GM23338 (cell line): Measurements from ENCODE around the gene HSPBP1. TPM values are rescaled to one million over a fixed set of nuclear protein-coding genes. Genes with fewer than 3 reads are reported as not detected.
"Not testable (repeated sequence)": the region's sequence is repeated elsewhere in the genome, so short reads cannot be mapped to it uniquely, and the experiment has no call there.

Source experiments
- ATAC-seq: fragments of 200-7000 bp; cut with Tn5 transposase; 3 replicates; pipeline ENCODE4 v1.9.1; 2020
- DNase-seq: peaks from one replicate; pipeline ENCODE4 v3.0.0-alpha.2; 2015; ENCODE audit warnings: low spot score
- H2AFZ ChIP-seq: fragments of 200-600 bp; sonication (generic); 2 replicates; pipeline ENCODE4 v1.8.0; 2016; ENCODE audit warnings: antibody characterized with exemption, mild to moderate bottlenecking, moderate library complexity
- H3F3A ChIP-seq: fragments of 200-600 bp; sonication (generic); replicated peaks from 2 replicates; pipeline ENCODE4 v1.8.0; 2017; ENCODE audit warnings: antibody characterized with exemption, mixed run types, low read depth
- H3K27ac ChIP-seq: fragments of 200-600 bp; sonication (generic); 2 replicates; pipeline ENCODE4 v1.6.1; 2016; ENCODE audit warnings: low read depth
- H3K27me3 ChIP-seq: fragments of 200-600 bp; sonication (generic); 2 replicates; pipeline ENCODE4 v1.8.0; 2016; ENCODE audit warnings: mild to moderate bottlenecking, mixed run types, moderate library complexity; ENCODE audit not compliant: insufficient read depth
- H3K36me3 ChIP-seq: fragments of 200-600 bp; sonication (generic); 2 replicates; pipeline ENCODE4 v1.8.0; 2016; ENCODE audit warnings: mild to moderate bottlenecking; ENCODE audit not compliant: insufficient read depth
- H3K4me1 ChIP-seq: fragments of 200-600 bp; sonication (generic); 2 replicates; pipeline ENCODE4 v1.8.0; 2016; ENCODE audit warnings: mild to moderate bottlenecking, moderate library complexity; ENCODE audit not compliant: insufficient read depth
- H3K4me2 ChIP-seq: fragments of 200-600 bp; sonication (generic); 2 replicates; pipeline ENCODE4 v1.7.1; 2017; ENCODE audit warnings: mixed run types
- H3K4me3 ChIP-seq: fragments of 200-600 bp; sonication (generic); 2 replicates; pipeline ENCODE4 v1.6.1; 2016; ENCODE audit warnings: mixed run types
- H3K79me2 ChIP-seq: fragments of 200-600 bp; sonication (generic); replicated peaks from 2 replicates; pipeline ENCODE4 v1.8.0; 2017; ENCODE audit warnings: mild to moderate bottlenecking; ENCODE audit not compliant: insufficient read depth
- H3K9me2 ChIP-seq: fragments of 200-600 bp; sonication (generic); 2 replicates; pipeline ENCODE4 v1.8.0; 2017; ENCODE audit not compliant: insufficient read depth
- H4K20me1 ChIP-seq: fragments of 200-600 bp; sonication (generic); replicated peaks from 2 replicates; pipeline ENCODE4 v1.8.0; 2017; ENCODE audit warnings: mild to moderate bottlenecking; ENCODE audit not compliant: insufficient read depth
- H3K27ac Mint-ChIP-seq: 2 replicates; pipeline ENCODE4 v1.8.0; 2020; ENCODE audit warnings: inconsistent platforms, mild to moderate bottlenecking, moderate library complexity, mixed read lengths
- H3K27me3 Mint-ChIP-seq: 3 replicates; pipeline ENCODE4 v1.8.0; 2022; ENCODE audit warnings: low read depth, mild to moderate bottlenecking, moderate library complexity, mixed read lengths, inconsistent platforms; ENCODE audit not compliant: insufficient read depth, poor library complexity
- H3K36me3 Mint-ChIP-seq: 3 replicates; pipeline ENCODE4 v1.8.0; 2021; ENCODE audit warnings: low read depth, mild to moderate bottlenecking, inconsistent platforms, moderate library complexity, mixed read lengths
- H3K4me1 Mint-ChIP-seq: 3 replicates; pipeline ENCODE4 v1.8.0; 2020; ENCODE audit warnings: mild to moderate bottlenecking, inconsistent platforms, mixed read lengths
- H3K4me3 Mint-ChIP-seq: 3 replicates; pipeline ENCODE4 v1.8.0; 2021; ENCODE audit warnings: moderate library complexity, mild to moderate bottlenecking, inconsistent platforms, mixed read lengths
- H3K9me3 Mint-ChIP-seq: 3 replicates; pipeline ENCODE4 v1.8.0; 2020; ENCODE audit warnings: moderate library complexity, mild to moderate bottlenecking, inconsistent platforms, mixed read lengths
- polyA plus RNA-seq: library from polyadenylated mRNA; unstranded; fragments of >200 nt; fragmentation: Nextera tagmentation; extraction: Ambion mirVana; gene quantifications from 2 replicates; pipeline ENCODE4 v1.2.1, GENCODE V29; 2016
- total RNA-seq: library from RNA; depleted of rRNA; stranded (reverse); fragments of >200 nt; shearing (Covaris generic); gene quantifications from 2 replicates; pipeline ENCODE4 v1.2.3, GENCODE V29; 2014
- TF ChIP-seq, protein P1 (sequence below): fragments of 250-450 bp; sonication (Bioruptor Pico); IDR thresholded peaks from 2 replicates; pipeline ENCODE4 v1.5.0; 2020; ENCODE audit warnings: mild to moderate bottlenecking, moderate library complexity

HSPBP1 gene
- total and polyA plus RNA-seq, 2 experiments from 2014 or later, result 83.6 to 91.1 TPM

- TF ChIP-seq, protein P1, sequence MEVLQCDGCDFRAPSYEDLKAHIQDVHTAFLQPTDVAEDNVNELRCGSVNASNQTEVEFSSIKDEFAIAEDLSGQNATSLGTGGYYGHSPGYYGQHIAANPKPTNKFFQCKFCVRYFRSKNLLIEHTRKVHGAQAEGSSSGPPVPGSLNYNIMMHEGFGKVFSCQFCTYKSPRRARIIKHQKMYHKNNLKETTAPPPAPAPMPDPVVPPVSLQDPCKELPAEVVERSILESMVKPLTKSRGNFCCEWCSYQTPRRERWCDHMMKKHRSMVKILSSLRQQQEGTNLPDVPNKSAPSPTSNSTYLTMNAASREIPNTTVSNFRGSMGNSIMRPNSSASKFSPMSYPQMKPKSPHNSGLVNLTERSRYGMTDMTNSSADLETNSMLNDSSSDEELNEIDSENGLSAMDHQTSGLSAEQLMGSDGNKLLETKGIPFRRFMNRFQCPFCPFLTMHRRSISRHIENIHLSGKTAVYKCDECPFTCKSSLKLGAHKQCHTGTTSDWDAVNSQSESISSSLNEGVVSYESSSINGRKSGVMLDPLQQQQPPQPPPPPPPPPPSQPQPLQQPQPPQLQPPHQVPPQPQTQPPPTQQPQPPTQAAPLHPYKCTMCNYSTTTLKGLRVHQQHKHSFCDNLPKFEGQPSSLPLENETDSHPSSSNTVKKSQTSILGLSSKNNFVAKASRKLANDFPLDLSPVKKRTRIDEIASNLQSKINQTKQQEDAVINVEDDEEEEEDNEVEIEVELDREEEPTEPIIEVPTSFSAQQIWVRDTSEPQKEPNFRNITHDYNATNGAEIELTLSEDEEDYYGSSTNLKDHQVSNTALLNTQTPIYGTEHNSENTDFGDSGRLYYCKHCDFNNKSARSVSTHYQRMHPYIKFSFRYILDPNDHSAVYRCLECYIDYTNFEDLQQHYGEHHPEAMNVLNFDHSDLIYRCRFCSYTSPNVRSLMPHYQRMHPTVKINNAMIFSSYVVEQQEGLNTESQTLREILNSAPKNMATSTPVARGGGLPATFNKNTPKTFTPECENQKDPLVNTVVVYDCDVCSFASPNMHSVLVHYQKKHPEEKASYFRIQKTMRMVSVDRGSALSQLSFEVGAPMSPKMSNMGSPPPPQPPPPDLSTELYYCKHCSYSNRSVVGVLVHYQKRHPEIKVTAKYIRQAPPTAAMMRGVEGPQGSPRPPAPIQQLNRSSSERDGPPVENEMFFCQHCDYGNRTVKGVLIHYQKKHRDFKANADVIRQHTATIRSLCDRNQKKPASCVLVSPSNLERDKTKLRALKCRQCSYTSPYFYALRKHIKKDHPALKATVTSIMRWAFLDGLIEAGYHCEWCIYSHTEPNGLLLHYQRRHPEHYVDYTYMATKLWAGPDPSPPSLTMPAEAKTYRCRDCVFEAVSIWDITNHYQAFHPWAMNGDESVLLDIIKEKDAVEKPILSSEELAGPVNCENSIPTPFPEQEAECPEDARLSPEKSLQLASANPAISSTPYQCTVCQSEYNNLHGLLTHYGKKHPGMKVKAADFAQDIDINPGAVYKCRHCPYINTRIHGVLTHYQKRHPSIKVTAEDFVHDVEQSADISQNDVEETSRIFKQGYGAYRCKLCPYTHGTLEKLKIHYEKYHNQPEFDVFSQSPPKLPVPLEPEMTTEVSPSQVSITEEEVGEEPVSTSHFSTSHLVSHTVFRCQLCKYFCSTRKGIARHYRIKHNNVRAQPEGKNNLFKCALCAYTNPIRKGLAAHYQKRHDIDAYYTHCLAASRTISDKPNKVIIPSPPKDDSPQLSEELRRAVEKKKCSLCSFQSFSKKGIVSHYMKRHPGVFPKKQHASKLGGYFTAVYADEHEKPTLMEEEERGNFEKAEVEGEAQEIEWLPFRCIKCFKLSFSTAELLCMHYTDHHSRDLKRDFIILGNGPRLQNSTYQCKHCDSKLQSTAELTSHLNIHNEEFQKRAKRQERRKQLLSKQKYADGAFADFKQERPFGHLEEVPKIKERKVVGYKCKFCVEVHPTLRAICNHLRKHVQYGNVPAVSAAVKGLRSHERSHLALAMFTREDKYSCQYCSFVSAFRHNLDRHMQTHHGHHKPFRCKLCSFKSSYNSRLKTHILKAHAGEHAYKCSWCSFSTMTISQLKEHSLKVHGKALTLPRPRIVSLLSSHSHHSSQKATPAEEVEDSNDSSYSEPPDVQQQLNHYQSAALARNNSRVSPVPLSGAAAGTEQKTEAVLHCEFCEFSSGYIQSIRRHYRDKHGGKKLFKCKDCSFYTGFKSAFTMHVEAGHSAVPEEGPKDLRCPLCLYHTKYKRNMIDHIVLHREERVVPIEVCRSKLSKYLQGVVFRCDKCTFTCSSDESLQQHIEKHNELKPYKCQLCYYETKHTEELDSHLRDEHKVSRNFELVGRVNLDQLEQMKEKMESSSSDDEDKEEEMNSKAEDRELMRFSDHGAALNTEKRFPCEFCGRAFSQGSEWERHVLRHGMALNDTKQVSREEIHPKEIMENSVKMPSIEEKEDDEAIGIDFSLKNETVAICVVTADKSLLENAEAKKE, result no peak
Observed at GRCh38 chr19:55225415-55225958, 54.4 kb downstream of the HSPBP1 start (continued).

GRCh38 chr19:55224679-55225414, 55.1 kb downstream of the HSPBP1 start:
- not testable (repeated sequence) for H3K4me3 Mint-ChIP-seq, H4K20me1 ChIP-seq, H3K36me3 ChIP-seq, H3K4me1 ChIP-seq, H3K9me3 Mint-ChIP-seq, H3K4me1 Mint-ChIP-seq, H3K27me3 ChIP-seq, H3K4me2 ChIP-seq, DNase-seq, H3K4me3 ChIP-seq, ATAC-seq, H2AFZ ChIP-seq, H3K79me2 ChIP-seq, H3F3A ChIP-seq, H3K27ac ChIP-seq, H3K9me2 ChIP-seq, H3K27ac Mint-ChIP-seq
- Mint-ChIP-seq H3K36me3 (peaks cover 11% of the 10 kb centered on the region), H3K27me3 (peaks cover 15% of the 10 kb centered on the region)

GRCh38 chr19:55224038-55224665, 55.8 kb downstream of the HSPBP1 start:
- Mint-ChIP-seq H3K27me3 (peaks cover 18% of the 10 kb centered on the region), H3K4me3 (no peak overlapping the region), H3K9me3 (peaks cover 12% of the 10 kb centered on the region), H3K4me1 (peaks cover 4% of the 10 kb centered on the region; the same call in 2 of the 3 replicates), H3K36me3 (peaks cover 13% of the 10 kb centered on the region), H3K27ac (no peak overlapping the region)
- no peak overlapping the region for H2AFZ ChIP-seq
- no peak overlapping the region for H3K4me2 ChIP-seq
- H3K4me1 ChIP-seq, result no peaks in the 10 kb centered on the region
- H3K79me2 ChIP-seq, result no peaks in the 10 kb centered on the region
- H3K36me3 ChIP-seq, result no peaks in the 10 kb centered on the region
- no peak overlapping the region for H3K4me3 ChIP-seq
- no peaks in the 10 kb centered on the region for H3K27me3 ChIP-seq
- 0 out of 2 replicates have a peak, but pooled peaks cover 7% of the 10 kb centered on the region for H3F3A ChIP-seq
- ATAC-seq (no peak), DNase-seq (no peak)
- no peaks in the 10 kb centered on the region for H3K9me2 ChIP-seq
- no peaks in the 10 kb centered on the region; the same call in 1 of the 2 replicates for H4K20me1 ChIP-seq
- no peak overlapping the region for H3K27ac ChIP-seq
- TF ChIP-seq, protein P1, result no peak
